ENCODE measurements around the gene INPP5A.

The INPP5A gene

DNA sequence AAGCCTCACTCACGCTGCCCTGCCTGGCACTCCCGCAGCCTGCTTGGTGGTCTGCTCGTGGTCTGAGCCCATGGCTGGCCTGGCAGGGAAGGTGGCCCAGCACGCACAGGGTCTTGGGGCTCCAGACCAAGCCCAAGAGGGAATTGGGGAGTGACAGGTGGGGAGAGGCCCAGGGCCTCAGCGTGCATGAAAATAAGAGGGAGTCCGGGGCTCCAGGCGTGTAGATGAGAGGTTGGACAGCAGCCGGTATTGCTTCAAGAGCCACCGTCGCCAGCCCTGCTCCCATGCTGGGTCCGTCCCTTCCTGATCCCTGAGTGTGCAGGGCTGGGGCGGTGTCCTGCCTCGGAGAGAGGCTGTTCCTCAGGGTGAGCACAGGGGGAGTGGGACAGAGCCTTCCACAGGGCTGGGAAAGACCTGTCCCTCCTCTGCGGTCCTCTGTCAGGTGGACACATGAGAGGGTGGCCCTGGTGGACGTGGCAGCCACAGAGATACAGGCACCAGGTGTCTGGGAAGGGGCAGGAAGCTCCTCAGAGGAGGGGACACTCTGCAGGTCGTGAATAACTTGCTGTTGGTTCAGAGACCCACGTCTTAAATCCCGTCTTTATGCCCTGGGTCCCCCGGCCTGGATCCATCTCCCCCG lies 113.1 kb downstream of the INPP5A start:
- no peak for DNase-seq

DNA sequence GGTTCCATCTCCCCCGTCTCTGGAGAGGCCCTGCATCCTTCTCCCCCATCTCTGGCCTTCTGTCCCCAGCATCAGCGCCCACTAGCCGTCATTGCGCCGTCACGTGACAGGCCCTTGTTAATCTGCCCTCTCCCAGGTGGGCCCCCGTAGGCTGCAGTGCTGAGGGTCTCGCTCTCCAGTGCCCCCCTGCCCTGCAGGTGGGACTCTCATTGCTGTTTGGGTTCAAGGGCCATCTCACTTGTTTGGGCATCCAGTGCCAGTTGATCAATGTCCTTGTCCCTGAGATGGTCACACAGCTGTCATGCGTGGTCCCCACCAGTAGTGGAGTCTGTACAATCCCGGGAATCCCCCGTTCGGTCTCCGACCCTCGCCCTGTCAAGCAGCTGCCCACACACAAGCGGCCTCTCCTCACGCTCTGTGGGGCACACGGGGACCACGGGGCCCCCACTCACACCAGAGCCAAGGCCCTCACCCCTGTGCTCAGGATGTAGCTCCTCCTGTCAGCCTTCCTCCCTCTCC lies 114.0 kb downstream of the INPP5A start:
- no peak for DNase-seq

DNA sequence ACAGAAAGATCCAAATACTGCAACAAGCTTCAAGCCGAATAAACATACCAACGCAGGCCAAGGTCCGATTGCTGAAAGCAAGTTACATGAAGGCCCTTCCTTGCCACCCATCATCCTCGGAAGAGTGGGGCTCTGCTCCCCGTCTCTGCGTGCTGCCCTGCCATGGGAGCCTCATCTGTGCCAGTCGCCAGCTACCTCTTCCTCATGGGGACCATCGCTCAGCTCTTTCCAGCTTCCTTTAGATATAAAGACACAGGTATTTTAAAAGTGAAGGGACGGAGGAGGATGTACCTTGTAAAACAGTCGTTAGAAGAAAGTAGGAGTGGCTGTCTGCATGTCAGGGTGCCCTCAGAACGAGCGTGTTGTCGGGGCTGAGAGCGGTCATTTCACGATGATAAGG lies 114.9 kb downstream of the INPP5A start:
- DNase-seq, result no peak

DNA sequence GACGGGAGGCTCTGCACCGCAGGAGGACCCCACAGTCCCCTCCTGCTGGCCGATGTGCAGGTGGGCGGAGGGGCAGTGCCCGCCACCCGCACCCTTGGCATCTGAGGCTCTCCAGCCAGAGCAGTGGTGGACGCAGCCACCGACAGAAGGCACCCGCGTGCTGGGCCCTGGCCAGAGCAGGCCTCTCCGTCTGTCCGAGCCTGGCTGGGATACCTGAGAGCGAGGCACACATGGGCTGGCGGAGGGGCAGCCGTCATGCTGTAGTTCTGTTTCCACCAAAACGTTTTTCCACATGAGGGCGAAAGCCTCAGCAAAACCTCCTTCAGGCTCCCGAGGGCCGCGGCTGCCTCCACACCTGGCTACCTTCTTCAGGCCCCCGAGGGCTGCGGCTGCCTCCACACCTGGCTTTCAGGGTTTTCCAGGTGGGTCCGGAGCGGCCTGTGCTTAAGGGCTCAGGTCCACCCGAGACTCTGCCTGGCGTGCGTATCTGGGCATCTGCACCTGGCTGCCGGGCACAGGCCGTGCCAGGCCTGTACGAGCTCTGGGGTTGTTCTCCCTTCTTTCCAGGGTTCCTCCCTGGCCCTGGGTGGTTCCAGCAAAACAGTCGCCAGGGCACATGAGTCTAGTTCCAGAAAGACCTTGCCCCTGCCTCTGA lies 115.5 kb downstream of the INPP5A start:
- no peak for DNase-seq

DNA sequence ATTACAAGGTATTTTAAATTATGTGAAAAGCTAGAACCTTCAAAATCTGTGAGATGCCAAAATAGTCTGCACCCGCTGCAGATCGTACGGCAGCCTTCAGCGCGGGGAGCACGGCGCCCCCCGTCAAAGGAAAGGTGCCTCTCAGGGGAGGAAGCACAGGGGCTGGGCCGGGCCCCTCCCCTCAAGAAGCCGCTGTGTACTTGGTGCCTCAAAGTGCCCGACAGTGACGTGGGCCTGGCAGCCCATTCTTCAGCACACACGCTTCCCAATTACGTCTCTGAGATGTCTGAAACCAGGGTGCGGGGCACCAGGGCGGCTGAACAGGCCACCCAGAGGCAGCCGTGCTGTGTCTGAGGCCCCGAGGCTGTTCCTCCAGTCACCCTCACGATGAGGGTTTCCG lies 116.1 kb downstream of the INPP5A start:
- DNase-seq, result no peak

DNA sequence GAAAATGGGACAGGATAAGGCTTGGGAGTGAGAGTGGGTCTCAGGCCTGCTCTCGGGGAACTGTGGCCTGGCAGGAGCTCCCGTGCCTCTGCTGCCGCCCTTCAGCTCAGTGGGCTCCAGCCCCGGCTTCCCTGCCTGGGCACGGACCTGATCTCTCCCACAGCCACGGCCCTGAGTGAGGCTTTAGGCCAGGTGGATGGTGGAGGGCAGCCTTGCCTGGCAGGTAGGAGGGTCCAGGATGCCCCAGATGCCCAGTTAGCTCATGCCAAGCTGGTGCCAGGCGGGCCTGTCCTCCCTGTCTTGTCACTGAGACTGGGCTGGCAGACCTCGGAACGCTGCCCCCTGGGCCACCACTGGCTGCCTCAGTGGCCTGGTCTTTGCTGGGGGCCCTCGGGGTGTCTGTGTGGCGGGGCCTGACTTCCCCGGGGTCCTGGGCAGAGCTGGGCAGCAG lies 116.6 kb downstream of the INPP5A start:
- DNase-seq, result no peak

DNA sequence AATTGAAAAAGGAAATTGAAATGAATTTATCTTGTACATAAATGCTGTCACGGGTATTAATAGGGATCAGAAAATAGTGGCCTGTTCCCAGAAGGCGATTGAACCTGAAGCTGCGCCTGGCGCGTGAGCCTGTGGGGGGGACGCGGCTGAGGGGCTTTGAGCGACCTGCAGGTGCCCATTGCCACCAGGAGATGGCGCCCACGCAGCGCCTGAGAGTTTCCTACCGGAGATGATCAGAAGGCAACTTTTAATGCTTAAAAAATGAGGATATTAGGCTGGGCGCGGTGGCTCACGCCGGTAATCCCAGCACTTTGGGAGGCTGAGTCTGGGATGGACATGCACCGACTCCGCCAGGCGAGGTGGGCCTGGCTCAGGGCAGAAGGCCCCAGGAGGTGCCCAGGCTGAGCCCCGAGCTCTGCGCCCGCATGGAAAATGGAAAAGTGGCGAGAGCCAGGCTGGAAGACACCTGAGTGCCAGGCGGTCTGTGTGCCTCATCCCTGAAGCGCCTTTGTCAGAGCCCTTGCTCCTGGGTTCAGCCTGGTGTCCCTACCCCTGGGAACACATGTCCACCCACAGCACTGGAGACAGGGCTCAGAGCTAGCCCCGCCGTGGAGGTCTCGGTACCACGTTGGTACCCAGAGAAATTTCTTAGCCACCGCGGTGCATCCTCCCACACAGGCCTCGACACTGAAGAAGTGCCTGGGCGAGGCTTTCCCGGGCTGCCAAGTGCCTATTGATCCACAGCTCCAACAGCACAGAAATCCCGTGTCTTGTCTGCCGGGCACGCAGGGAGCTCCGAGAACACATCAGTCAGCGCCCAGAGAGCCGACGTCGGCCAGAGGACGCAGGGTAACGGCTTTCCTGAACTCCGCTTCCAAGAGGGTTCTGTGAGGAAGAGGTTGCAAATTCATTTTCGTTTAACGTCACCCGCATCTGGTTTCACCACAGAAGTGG lies 117.4 kb downstream of the INPP5A start:
- no peak for DNase-seq

DNA sequence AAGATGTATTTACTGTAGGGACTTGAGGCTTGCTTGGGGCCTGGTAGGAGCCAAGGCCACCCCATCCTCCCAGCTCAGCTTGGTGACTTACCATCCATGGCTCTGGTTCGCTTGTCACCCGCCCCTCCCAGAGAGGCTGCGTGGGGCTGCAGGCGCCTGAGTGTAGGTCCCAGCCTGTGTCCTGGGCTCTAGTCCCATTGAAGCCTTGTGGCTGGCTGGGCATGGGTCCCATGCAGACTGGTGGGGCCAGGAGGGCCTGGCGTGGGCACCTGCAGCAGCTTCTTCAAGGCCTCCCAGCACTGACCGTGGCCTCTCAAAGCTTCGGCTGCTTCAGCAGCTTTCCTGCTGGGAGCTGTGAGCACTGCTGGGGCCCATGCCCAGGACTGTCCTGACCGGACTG lies 118.1 kb downstream of the INPP5A start:
- no peak for DNase-seq

DNA sequence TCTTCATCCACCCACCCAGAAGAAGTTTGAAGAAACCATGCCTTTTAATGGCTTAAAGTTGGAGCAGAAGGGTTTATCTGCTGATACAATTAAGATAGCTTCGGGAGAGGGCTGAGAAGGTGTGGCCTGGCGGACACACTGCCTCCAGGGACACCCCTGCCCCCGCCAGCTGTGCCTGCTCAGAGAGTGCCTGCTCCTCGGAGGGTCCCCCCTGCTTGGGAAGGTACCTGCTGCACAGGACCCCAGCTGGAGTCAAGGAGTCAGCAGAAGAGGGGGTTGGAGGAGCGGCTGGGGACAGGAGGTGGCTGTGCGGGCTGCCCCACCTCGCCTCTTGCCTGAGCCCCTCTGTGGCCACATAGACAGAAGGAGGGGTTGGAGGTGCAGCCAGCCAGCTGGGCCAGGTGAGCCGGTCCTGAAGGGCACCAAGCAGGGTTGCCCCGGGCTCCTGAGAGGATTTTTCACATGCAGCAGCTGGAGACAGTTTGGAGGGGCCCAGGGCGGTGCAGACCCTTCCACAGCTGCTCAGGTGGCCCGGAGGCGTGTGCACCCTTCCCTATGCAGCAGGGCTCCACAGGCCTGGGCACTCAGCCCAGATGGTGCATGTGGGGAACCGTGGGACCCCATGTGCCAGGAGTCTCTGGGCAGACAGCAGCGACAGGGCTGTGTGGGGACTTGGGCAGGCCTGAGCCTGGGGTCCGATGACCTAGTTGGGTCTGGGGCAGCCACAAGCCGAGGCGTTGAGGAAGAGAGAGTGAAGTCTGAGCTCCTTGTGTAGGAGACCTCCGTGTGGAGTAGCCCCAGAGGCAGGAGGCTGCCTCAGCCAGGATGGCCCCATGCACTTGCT lies 118.9 kb downstream of the INPP5A start:
- DNase-seq, result no peak

DNA sequence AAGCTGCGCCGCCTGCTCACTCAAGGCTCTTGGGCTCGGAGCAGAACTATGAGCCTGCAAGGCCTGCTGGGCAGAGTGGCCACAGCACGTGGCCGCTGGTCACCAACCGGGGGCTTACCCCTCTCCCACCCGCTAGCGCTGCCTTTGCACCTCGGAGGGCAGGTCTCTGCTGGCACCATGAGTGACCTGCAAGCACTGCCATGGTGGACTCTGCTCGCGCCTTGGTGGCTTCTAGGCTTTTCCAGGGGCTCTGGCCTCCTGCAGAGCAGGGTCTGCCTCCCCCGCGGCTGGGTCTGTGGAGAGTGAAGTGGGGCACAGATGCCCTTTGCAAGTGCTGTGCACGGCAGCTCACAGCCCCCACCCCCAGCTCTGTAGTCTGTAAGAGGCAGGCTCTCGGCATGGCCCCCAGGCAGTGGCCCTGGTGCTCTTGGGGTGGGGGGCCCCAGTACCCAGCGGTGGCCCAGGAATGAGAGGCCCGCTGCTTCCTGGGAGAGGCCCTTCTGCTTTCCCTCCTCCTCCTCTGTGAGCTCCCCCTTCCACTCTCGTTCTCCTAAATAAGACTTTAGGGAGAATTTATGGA lies 119.6 kb downstream of the INPP5A start:
- DNase-seq, result no peak

DNA sequence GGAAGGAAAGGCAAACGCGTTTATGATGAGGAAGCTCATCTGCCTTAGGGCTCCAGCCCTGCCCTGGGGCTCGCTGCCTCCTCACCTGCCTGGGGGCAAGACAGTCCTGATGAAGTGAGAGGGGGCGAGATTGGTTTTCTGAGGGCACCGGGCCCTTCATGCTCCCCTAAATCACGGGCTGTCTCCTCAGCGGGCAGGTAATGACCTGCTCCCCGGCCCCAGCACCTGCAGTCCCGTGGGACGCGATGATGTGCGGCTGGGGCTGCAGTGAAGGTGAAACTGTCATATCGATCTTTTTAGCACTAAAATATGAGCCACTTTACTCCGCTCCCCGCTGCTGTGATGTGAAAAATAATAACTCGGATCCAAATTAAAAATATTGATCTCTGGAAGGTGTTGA lies 120.2 kb downstream of the INPP5A start:
- no peak for DNase-seq

DNA sequence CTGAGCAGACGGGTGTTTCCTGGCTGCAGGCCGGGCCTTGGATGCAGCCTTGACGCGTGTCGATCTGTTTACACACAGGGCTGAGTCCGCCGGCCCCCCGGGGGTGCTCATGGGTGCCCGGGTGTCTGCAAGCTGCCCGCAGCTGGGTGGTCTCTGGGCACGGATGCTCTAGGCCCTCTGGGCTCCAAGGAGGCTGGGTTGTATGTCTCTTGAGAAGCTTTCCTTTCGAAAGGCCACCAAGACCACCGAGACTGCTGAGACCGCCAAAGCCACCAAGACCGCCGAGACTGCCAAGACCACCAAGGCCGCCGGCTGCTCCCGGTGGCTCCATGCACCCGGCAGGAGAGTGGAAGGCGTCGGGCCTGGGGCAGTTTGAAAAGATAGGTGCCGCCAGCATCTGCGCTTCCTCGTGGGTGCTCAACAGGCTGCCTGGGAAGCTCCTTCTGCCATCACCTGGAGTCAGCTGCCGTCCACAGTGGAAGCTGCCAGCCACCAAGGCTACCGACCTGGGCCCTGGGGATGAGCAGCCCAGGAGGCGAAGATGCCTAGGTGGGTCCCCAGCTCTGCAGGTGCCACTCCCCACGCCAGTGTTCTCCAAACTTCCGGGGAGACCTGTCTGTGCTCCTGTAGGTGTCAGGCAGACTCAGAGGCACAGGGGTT lies 121.1 kb downstream of the INPP5A start:
- no peak for DNase-seq

DNA sequence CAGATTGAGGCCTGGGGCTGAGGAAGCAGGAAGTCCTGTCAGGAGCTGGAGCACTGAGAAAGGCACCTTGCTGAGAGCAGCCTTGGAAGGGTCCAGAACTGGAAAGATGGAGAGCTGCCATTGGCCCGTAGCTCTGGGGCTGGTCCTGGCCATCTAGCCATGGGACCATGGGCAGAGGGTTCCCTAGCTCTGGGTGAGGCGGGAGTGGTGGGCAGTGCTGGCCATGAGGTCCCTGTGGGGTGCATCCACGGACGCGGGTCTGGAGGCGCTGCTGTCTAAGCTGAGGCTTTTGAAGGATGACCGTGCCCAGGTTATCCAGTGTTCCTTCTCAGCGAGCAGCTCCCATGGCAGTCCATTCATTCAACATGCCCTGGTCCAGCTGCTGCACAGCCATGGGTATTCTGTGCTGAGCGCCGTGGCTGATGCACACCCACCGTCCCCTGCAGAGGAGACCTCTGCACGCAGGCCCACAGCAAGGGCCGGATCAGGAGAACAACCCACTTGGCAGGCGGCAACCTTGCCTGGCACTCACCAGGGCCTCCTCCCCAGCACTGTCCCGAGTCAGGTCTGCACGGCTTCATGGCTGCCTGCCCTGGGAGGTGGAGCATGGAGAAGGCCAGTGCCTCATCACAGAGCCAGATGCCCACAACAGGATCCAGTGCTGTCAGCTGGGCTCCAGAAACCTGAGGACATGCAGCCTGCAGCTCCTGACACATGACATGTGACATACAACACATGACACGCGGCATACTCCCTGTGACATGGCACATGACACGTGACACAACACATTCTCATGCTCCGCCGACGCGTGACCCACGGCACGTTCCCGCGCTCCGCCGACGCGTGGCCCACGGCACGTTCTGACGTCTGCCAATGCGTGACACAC lies 121.9 kb downstream of the INPP5A start:
- DNase-seq, result no peak

DNA sequence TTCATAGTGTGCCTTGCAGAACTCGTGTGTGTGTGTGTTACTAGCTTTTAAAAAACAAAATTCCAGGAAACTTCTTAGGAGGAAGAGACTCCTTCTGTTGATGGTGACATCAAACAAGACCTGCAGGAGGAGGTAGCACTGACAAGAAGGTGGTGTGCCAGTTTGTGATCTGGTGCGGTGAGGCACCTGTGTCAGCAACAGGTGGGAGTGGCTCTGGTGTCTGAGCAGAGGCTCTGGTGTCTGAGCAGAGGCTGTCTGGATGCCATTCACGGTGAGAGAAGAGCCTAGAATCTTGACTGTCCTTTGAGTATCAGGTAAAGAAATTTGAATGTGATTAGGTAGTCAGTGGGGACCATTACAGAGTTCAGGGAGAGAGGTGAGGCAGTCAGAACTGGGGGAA lies 122.8 kb downstream of the INPP5A start:
- no peak for DNase-seq

DNA sequence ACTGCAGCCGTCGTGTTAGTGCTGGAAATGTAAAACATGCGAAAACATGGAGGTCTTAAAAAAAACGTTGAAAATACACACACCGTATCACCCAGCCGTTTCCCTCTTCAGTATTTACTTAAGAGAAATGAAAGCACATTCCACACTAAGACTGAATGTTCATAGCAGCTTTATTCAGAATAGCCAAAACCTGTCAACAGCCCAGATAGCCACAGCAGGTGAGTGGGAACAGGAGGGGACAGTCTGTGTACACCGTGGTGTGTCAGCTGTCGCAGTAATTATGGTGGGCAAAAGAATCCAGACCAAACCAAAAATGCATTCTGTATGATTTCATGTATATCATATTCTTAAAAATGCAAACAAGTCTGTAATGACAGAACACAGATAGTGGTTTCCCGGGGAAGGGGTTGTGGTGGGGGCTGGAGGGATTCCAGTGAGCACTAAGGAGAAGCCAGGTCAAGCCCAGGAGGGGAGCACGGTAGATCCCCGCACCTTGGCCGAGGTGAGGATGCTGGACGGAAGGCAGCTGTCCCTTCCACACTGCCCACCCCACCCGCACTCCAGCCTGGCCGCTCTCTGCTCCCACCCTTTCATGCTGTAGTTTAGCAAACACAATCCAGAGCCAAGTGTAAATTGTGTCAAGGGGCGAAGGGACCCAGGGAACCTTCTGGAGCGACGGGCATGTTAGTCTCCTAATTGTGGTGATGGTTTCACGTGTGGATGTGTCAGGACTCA lies 124.8 kb downstream of the INPP5A start:
- DNase-seq, result no peak

DNA sequence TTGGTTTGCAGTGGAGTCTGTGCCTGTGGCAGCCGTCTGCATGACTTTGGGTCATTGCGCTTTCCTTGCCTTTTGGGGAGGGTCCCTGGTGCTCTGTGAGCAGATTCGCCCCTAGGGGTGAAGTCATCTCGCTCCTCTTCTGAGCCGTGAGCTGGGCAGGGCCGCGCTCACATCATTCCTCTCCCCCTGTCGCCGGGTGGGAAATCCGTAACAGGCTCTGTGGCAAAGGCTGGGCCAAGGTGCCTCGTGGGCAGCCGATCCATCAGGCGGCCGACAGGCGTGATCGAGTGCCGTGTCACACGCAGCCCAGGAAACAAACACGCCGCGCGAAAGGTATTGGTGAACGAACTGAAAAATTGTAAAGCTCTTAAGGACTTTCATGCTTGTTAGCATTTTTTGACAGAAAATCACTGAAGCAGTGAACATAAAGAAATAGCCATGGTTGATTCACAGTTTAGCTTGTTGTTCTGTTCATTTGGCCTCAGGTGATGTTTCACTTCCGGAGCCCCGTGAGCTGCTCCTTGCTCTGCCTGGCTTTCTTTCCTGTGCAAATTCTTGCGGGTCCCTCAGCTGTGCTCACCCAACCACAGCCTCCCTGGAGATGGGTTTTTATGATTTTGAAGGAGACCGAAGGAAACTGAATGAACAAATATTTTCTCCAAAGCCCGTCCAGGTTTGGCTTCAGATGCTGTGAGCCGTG lies 126.2 kb downstream of the INPP5A start:
- DNase-seq, result no peak

DNA sequence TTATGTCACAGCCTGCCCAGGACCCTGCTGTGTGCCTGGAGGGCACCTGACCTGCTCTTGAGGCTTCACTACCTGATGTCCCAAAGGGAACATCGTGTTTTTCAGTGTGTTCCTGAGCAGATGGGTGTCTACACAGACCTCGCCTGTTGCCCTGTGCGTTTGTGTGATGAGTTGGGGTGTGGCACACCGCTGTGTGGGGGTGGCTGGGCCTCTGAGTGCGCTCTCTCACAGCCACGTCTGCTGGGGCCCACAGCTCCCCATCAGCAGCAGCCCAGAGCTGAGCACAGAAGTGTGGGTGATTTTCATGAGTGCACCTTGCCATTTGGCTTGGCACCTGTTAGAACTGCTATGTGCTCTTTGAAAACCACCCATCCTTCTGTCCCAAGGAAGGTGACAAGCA lies 126.8 kb downstream of the INPP5A start:
- no peak for DNase-seq

DNA sequence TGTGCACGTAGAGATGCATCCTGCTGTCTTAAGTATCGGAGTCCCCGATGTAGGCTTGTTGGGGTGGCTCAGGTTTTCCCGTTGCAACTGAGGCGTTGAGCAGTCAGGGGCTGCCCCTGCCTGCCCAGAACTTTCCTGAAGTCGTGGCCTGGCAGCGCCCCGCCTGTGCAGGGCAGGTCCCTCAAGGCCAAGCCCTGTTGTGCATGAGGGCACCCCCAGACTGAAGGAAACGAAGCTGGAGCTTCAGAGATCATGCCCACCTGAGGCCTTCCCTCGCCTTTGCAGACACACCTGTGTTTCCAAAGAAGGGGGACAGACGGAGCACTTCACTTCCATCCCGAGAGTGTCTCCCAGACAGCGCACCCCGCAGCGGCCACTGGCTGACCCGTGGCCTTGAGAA lies 127.3 kb downstream of the INPP5A start:
- DNase-seq, result no peak
